K562 (cell line): ENCODE measurements around the gene PIEZO2.

Experiments used
- ELF1 ChIP-seq: fragments of 200-800 bp; sonication (Bioruptor generic); IDR thresholded peaks from 2 replicates; pipeline ENCODE4 v1.6.1; 2016; ENCODE audit warnings: missing genetic modification characterization, missing compliant biosample characterization
- NR1H2 ChIP-seq: sonication (generic); formaldehyde crosslinking; IDR thresholded peaks from 2 replicates; pipeline ENCODE4 v1.4.0; 2020; ENCODE audit warnings: mild to moderate bottlenecking, missing genetic modification reagents
- RFX5 ChIP-seq: IDR thresholded peaks from 2 replicates; pipeline ENCODE4 v1.6.1; 2011; ENCODE audit warnings: low read depth, mild to moderate bottlenecking, improper control_type of control experiment, low read length

GRCh38 chr18:11137400-11137799 is 12.0 kb downstream of the PIEZO2 start:
- TF ChIP-seq ELF1 (no peak), RFX5 (no peak), NR1H2 (no peak)
